Activated CD4-positive, alpha-beta T cell treated with anti-CD3 and anti-CD28 coated beads for 36 hours (primary cell): Measurements from ENCODE around the gene SORCS2. TPM values are rescaled to one million over a fixed set of nuclear protein-coding genes. Genes with fewer than 3 reads are reported as not detected.

Source experiments
- ATAC-seq: fragments of 200-7000 bp; cut with Tn5 transposase; one replicate; pipeline ENCODE4 v1.10.0; 2021; ENCODE audit warnings: mild to moderate bottlenecking, moderate library complexity
- CTCF ChIA-PET: fragments of 350-600 bp; sonication (Branson Sonifier 250); formaldehyde crosslinking; loops from one replicate; lab custom pipeline; 2021; ENCODE audit warnings: antibody characterized with exemption; lab: Charles Lee
- POLR2A ChIA-PET: fragments of 350-600 bp; sonication (Branson Sonifier 250); formaldehyde crosslinking; loops from one replicate; lab custom pipeline; 2021; ENCODE audit warnings: antibody characterized with exemption, inconsistent platforms; lab: Charles Lee
- DNase-seq: peaks from one replicate; pipeline ENCODE4 v3.0.0-alpha.2; 2020
- H3K27ac Mint-ChIP-seq: one replicate; pipeline ENCODE4 v1.8.0; 2021; ENCODE audit warnings: mixed read lengths
- H3K27me3 Mint-ChIP-seq: one replicate; pipeline ENCODE4 v1.8.0; 2021; ENCODE audit warnings: mixed read lengths
- H3K36me3 Mint-ChIP-seq: one replicate; pipeline ENCODE4 v1.8.0; 2021; ENCODE audit warnings: low read depth, mixed read lengths
- H3K4me1 Mint-ChIP-seq: one replicate; pipeline ENCODE4 v1.8.0; 2021; ENCODE audit warnings: mixed read lengths
- H3K4me3 Mint-ChIP-seq: one replicate; pipeline ENCODE4 v1.8.0; 2021; ENCODE audit warnings: mild to moderate bottlenecking, moderate library complexity, mixed read lengths
- H3K9me3 Mint-ChIP-seq: one replicate; pipeline ENCODE4 v1.8.0; 2021; ENCODE audit warnings: low read depth, mixed read lengths
- intact Hi-C, 2 experiments: fragments of 100-400 bp; cut with DNase I in 1 of 2; cut with micrococcal nuclease in 1 of 2; formaldehyde crosslinking; loops; one replicate each; pipeline versions ENCODE4 v1.14.2 to v1.15.1; 2022 to 2024; cut with DNase I, micrococcal nuclease
- total RNA-seq, 2 experiments: library from RNA; stranded (reverse); gene quantifications; one replicate each; pipeline ENCODE4 v1.2.3, GENCODE V29; 2021

SORCS2 gene
- total RNA-seq, 2 experiments from 2014 or later, result 0.04 TPM; not detected in 1

DNA sequence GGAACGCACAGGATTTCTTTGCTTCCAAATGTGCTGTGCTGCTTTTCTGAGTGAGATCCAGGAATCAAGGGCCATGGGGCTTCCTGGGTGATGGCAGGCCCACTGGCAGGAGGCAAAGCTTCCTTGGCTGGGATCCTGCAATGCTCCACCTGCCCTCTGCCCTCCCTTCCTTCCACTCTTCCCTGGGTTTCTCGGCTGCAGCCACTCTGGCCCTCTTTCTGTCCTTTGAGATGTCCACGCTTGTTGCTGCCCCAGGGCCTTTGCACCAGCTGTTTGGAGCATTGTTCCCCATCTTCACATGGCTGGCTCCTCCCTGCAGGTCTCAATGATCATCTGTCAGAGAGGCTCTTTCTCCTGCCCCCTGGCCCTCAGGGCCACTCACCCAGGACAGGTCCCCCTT, 163.5 kb downstream of the SORCS2 start:
- ChIA-PET CTCF (interaction anchor here (0.7 kb wide), 1 partner anchor 337 kb away, joined by 5 read pairs; no protein-coding TSS in a partner anchor), POLR2A (no interaction called here)
- Mint-ChIP-seq H3K4me1 (no peaks in the 10 kb centered on the region), H3K27me3 (peaks cover 2% of the 10 kb centered on the region), H3K27ac (no peak overlapping the region), H3K9me3 (no peaks in the 10 kb centered on the region), H3K4me3 (no peak overlapping the region), H3K36me3 (no peaks in the 10 kb centered on the region)
- DNase-seq, result no peak
- intact Hi-C loops, result no loop called here
- no peak for ATAC-seq

DNA sequence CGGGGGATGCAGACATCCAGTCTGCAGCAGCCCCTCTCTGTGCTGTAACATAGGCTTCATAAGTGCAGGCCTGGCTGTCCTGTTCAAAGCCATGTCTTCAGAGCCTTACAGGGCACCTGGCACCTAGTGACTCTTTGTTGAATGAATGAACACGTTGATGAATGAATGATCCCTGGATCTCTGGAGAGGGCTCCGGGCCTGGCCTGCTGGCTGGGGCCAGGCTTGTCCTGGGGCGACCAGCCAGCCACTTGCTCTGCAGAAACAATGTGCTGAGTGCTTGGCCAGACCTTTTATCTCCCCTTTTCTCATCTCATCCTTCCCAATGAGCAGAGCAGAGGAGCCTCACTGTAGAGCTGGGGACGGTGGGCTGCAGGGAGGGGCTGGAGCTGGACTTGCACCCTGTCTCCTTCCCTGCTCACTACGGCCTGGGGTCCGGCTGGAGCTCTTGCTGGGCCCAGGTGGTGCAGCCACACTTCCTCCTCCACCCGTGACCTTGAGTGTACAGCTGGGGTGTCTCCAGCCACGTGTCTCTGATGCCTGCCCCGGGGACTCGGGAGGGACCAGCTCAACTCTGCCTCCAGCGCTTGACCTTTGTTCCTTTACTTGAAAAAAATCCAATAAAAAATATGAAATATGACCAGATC, 164.5 kb downstream of the SORCS2 start:
- intact Hi-C loops, result no loop called here
- DNase-seq (no peak), ATAC-seq (no peak)
- Mint-ChIP-seq H3K27me3 (no peaks in the 10 kb centered on the region), H3K27ac (no peak overlapping the region), H3K36me3 (no peaks in the 10 kb centered on the region), H3K4me3 (no peak overlapping the region), H3K9me3 (no peaks in the 10 kb centered on the region), H3K4me1 (no peaks in the 10 kb centered on the region)
- POLR2A ChIA-PET, result no interaction called here
- CTCF ChIA-PET, result no interaction called here

GRCh38 chr4:7357323-7357722, 165.0 kb downstream of the SORCS2 start:
- H3K36me3 Mint-ChIP-seq, result no peaks in the 10 kb centered on the region
- CTCF ChIA-PET, result no interaction called here
- intact Hi-C loops, result no loop called here
- POLR2A ChIA-PET, result no interaction called here
- no peaks in the 10 kb centered on the region for H3K9me3 Mint-ChIP-seq
- H3K4me1 Mint-ChIP-seq, result no peaks in the 10 kb centered on the region
- DNase-seq (no peak), ATAC-seq (no peak)
- no peak overlapping the region for H3K27ac Mint-ChIP-seq
- no peak overlapping the region for H3K4me3 Mint-ChIP-seq
- H3K27me3 Mint-ChIP-seq, result no peaks in the 10 kb centered on the region

DNA sequence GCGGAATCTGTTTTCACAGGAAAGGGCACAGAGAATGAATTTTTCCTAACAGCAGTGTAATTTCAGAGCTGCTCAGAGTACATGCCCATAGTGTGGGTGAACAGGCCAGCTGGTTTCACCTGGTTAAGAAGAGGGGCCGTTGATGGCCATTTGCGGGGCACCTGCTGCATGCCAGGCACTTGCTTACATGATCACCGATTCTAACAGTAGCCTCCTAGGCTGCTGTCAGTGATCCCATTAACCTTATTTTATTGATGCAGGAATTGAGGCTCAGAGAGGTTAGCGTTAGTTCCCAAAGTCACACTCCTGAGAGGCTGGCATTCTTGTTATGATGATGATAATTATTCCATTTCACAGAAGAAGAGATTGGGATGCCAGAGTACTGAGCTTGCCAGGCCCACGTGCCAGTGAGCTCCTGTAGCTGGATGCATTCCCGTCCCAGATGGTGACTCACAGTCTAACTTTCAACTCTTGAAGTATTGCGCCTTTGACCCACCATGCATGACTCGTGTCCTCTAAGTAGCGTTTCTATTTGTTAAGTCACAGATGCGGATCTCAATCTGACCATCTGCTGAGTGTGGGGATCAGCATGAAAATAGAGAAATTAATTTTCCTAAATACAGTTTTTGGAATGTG, 165.9 kb downstream of the SORCS2 start:
- no peaks in the 10 kb centered on the region for H3K9me3 Mint-ChIP-seq
- H3K27me3 Mint-ChIP-seq, result no peaks in the 10 kb centered on the region
- H3K27ac Mint-ChIP-seq, result no peak overlapping the region
- H3K4me1 Mint-ChIP-seq, result no peaks in the 10 kb centered on the region
- ChIA-PET POLR2A (no interaction called here), CTCF (no interaction called here)
- no peak overlapping the region for H3K4me3 Mint-ChIP-seq
- ATAC-seq, result no peak
- no peaks in the 10 kb centered on the region for H3K36me3 Mint-ChIP-seq
- intact Hi-C loops, result no loop called here
- no peak for DNase-seq

GRCh38 chr4:7359400-7360062, 167.2 kb downstream of the SORCS2 start:
- H3K36me3 Mint-ChIP-seq, result no peaks in the 10 kb centered on the region
- H3K4me3 Mint-ChIP-seq, result no peak overlapping the region
- peaks cover 2% of the 10 kb centered on the region for H3K9me3 Mint-ChIP-seq
- intact Hi-C loops, result no loop called here
- H3K27ac Mint-ChIP-seq, result no peak overlapping the region
- ATAC-seq, result no peak
- H3K27me3 Mint-ChIP-seq, result no peaks in the 10 kb centered on the region
- ChIA-PET CTCF (no interaction called here), POLR2A (no interaction called here)
- H3K4me1 Mint-ChIP-seq, result no peaks in the 10 kb centered on the region
- no peak for DNase-seq

DNA sequence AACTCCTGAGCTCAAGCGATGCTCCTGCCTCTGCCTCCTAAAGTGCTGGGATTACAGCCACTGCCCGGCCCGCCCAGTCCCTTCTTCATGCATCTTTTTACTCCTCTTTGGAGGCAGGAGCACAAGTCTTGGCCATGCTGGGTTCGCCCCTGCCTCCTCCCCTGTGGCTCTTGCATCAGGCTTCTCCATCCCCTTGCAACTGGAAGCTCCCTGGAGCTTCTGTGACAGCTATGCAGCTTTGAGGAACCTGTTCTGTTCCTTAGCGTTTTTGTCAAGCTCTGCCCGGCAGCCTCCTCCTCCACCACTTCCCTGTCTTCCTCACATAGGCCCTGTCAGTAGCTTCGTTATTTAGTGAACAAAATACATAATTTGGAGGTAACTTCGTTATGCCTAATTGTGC, 168.5 kb downstream of the SORCS2 start:
- POLR2A ChIA-PET, result no interaction called here
- no peak overlapping the region for H3K27ac Mint-ChIP-seq
- intact Hi-C loops, result no loop called here

DNA sequence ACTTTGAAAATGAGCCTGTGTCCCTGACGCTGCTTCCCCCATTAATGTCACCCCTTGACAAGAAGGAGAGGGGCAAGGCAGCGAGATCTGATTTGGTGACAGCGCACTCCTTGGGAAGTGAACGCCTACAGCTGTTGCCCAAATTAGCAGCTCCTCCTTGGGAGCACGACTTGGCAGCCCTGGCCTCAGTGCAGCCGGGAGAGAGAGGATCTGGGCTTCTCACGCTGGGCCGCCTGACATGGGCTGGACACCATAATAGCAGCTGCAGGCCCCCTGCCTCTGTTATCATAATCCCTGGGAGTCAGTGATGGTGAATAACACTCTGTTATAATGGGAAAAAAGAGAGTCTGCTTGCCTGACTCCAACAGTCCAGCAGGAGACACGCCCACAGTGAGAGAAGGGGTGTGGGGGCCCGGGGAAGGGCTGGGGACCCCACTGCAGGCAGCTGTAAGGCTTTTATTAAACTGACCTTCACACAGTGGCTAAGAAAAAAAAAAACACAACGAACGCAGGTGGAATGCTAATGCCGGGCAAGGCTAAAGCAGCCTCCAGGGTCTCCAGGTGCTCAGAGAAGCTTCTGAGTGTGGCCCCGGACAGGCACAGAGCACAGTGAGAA, 169.1 kb downstream of the SORCS2 start:
- ATAC-seq (no peak), DNase-seq (no peak)
- Mint-ChIP-seq H3K4me3 (no peak overlapping the region), H3K27ac (no peak overlapping the region), H3K36me3 (no peaks in the 10 kb centered on the region), H3K4me1 (no peaks in the 10 kb centered on the region), H3K9me3 (peaks cover 2% of the 10 kb centered on the region), H3K27me3 (peaks cover 2% of the 10 kb centered on the region)
- ChIA-PET POLR2A (no interaction called here), CTCF (interaction anchor here (0.7 kb wide), 1 partner anchor 26 kb away, joined by 3 read pairs; no protein-coding TSS in a partner anchor)
- intact Hi-C loops, result no loop called here

More for the DNA sequence above, 168.5 kb downstream of the SORCS2 start:
- CTCF ChIA-PET, result interaction anchor here (0.7 kb wide), 1 partner anchor 25 kb away, joined by 3 read pairs; no protein-coding TSS in a partner anchor
- H3K9me3 Mint-ChIP-seq, result peaks cover 2% of the 10 kb centered on the region
- DNase-seq, result no peak
- no peak overlapping the region for H3K4me3 Mint-ChIP-seq
- H3K27me3 Mint-ChIP-seq, result peaks cover 2% of the 10 kb centered on the region
- ATAC-seq, result no peak
- H3K36me3 Mint-ChIP-seq, result no peaks in the 10 kb centered on the region
- H3K4me1 Mint-ChIP-seq, result no peaks in the 10 kb centered on the region

DNA sequence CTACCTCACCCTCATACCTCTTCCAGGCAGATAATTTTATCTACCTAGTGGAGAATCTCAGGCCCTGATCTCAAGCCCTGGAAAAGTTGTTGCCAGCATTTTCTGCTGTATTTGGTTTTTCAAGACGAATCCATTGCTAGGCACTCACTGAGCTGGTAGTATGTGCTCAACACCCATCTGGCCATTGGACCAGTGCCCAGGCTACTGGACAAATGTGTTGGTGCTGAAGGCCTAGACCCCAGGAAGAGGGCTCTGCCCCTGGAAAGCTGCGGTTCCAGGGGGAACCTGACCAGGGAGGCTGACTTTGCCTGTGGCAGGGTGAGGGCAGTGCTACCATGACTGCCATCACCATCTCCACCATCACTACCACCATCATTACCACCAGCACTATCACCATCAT, 170.0 kb downstream of the SORCS2 start:
- Mint-ChIP-seq H3K4me3 (no peak overlapping the region), H3K27ac (no peak overlapping the region), H3K4me1 (no peaks in the 10 kb centered on the region), H3K36me3 (no peaks in the 10 kb centered on the region), H3K27me3 (peaks cover 2% of the 10 kb centered on the region), H3K9me3 (peaks cover 2% of the 10 kb centered on the region)
- ATAC-seq (no peak), DNase-seq (no peak)
- POLR2A ChIA-PET, result no interaction called here
- intact Hi-C loops, result no loop called here
- CTCF ChIA-PET, result no interaction called here

DNA sequence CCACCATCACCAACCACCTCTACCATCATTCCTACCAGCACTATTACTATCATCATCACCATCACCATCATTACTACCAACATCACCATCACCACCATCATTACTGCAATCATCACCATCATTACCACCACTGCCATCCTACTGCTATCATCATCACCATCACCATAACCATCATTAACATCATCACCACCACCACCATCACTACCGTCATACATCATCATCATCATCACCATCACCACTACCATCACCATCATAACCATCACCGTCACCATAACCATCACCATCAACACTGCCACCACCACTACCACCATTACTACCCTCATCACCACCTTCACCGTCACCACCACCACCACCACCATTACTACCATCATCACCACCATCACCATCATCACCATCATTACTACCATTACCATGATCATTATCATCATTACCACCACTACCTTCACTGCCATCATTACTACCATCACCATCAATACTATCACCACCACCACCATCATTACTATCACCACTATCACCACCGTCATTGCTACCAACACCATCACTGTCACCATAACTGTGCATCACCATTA, 170.6 kb downstream of the SORCS2 start:
- no peak for ATAC-seq
- no peaks in the 10 kb centered on the region for H3K4me1 Mint-ChIP-seq
- peaks cover 2% of the 10 kb centered on the region for H3K9me3 Mint-ChIP-seq
- no peaks in the 10 kb centered on the region for H3K36me3 Mint-ChIP-seq
- H3K27me3 Mint-ChIP-seq, result peaks cover 2% of the 10 kb centered on the region
- DNase-seq, result no peak
- H3K27ac Mint-ChIP-seq, result no peak overlapping the region
- intact Hi-C loops, result no loop called here
- no peak overlapping the region for H3K4me3 Mint-ChIP-seq
- CTCF ChIA-PET, result no interaction called here
- POLR2A ChIA-PET, result no interaction called here

DNA sequence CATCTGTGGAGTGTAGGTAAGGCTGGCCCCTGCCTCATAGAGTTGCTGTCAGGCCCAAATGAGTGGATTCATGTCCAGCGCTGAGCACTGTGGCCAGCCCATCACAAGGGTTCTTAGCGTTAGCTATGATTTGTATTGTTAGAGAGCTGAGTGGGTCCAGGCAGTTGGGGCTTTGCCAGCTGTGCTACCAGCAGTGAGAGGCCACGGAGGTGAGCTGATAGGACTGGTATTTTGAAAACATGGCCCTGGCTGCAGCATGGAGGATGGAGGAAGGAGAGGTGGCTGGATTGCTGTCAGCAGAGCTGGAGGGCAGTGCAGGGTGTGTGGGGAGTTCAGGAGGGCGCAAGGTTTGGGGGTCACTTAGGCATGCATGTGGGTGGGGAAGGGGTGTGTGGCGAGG, 172.6 kb downstream of the SORCS2 start:
- no peaks in the 10 kb centered on the region for H3K4me1 Mint-ChIP-seq
- ChIA-PET CTCF (no interaction called here), POLR2A (no interaction called here)
- ATAC-seq (no peak), DNase-seq (no peak)
- peaks cover 2% of the 10 kb centered on the region for H3K27me3 Mint-ChIP-seq
- no peaks in the 10 kb centered on the region for H3K36me3 Mint-ChIP-seq
- peaks cover 2% of the 10 kb centered on the region for H3K9me3 Mint-ChIP-seq
- intact Hi-C loops, result no loop called here
- H3K27ac Mint-ChIP-seq, result no peak overlapping the region
- H3K4me3 Mint-ChIP-seq, result no peak overlapping the region

DNA sequence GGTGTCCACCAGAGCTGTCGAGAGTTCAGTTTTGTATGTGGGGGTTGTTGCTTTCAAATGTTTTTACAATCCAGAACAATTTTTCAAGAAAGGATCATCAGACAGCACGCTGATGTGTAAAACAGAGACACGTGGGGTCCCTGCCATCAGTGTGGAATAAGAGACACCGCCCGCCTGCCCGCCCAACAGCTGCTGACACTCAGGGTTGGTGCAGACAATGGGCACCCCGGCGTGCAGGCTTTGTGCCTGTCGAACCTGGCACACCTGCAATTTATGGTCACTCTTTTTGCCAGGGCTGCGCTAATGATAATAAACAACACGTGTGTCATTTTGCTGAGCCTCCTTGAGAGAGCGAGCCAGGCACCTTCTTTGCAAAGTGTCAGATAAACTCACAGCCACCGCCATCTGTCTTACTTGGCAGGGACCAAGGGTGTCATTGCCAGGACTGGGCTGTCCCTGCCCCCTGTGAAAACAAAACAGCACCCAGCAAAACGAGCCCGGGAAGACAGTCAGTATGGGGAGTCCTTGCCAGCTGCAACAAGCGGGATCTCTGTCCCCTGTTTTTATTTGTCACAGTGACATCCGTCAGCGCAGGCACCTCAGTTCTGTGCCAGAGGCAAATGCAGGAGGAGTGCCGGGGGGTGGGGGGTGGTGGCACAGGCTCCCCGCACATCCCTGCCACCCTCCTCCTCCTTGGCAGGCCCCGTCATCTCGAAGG, 173.3 kb downstream of the SORCS2 start:
- Mint-ChIP-seq H3K4me1 (no peaks in the 10 kb centered on the region), H3K36me3 (no peaks in the 10 kb centered on the region), H3K9me3 (peaks cover 2% of the 10 kb centered on the region), H3K4me3 (no peak overlapping the region), H3K27me3 (peaks cover 2% of the 10 kb centered on the region), H3K27ac (no peak overlapping the region)
- intact Hi-C loops, result no loop called here
- ATAC-seq (no peak), DNase-seq (no peak)
- ChIA-PET CTCF (no interaction called here), POLR2A (no interaction called here)
